ENCODE data around the gene RNU5B-1. TPM values are rescaled to one million over a fixed set of nuclear protein-coding genes. Genes with fewer than 3 reads are reported as not detected.

Gene RNU5B-1
- total RNA-seq, 1 donor from 2014 or later: 19.7 TPM

- DNase-seq (ENCODE audit: low spot score in 2 of 2, unreplicated experiment in 2 of 2): no peak
- peak overlapping the region; percentile 48 for H3K27ac Mint-ChIP-seq
- no peaks in the 10 kb centered on the region for H3K36me3 Mint-ChIP-seq
- H3K4me1 Mint-ChIP-seq: peaks cover 20% of the 10 kb centered on the region
- no peak for TF ChIP-seq CTCF (IDR thresholded peaks at IDR 0.05; ENCODE audit: unreplicated experiment)
- H3K9me3 Mint-ChIP-seq: no peaks in the 10 kb centered on the region
- no peaks in the 10 kb centered on the region for H3K27me3 Mint-ChIP-seq (ENCODE audit: low read depth)
- no peak overlapping the region for H3K4me3 Mint-ChIP-seq
Measured at GRCh38 chr15:65309882-65310418, 5.5 kb downstream of the RNU5B-1 start.

- Mint-ChIP-seq H3K9me3 (no peaks in the 10 kb centered on the region), H3K36me3 (no peaks in the 10 kb centered on the region), H3K27ac (no peak overlapping the region), H3K4me3 (no peak overlapping the region), H3K27me3 (ENCODE audit: low read depth) (no peaks in the 10 kb centered on the region), H3K4me1 (peaks cover 18% of the 10 kb centered on the region)
- no peak for DNase-seq (ENCODE audit: low spot score in 2 of 2, unreplicated experiment in 2 of 2)
- TF ChIP-seq CTCF (IDR thresholded peaks at IDR 0.05; ENCODE audit: unreplicated experiment): no peak
Measured at GRCh38 chr15:65310431-65311137, 6.1 kb downstream of the RNU5B-1 start.

GRCh38 chr15:65311760-65312159, 7.3 kb downstream of the RNU5B-1 start:
- H3K36me3 Mint-ChIP-seq: no peaks in the 10 kb centered on the region
- H3K27me3 Mint-ChIP-seq (ENCODE audit: low read depth): no peaks in the 10 kb centered on the region
- H3K4me1 Mint-ChIP-seq: peaks cover 18% of the 10 kb centered on the region
- H3K4me3 Mint-ChIP-seq: no peak overlapping the region
- no peak for DNase-seq (ENCODE audit: low spot score in 2 of 2, unreplicated experiment in 2 of 2)
- no peak overlapping the region for H3K27ac Mint-ChIP-seq
- no peaks in the 10 kb centered on the region for H3K9me3 Mint-ChIP-seq
- no peak for TF ChIP-seq CTCF (IDR thresholded peaks at IDR 0.05; ENCODE audit: unreplicated experiment)

- Mint-ChIP-seq H3K4me3 (no peak overlapping the region), H3K36me3 (no peaks in the 10 kb centered on the region), H3K9me3 (no peaks in the 10 kb centered on the region), H3K27ac (peak overlapping the region; percentile 66), H3K4me1 (peaks cover 18% of the 10 kb centered on the region), H3K27me3 (ENCODE audit: low read depth) (no peaks in the 10 kb centered on the region)
- TF ChIP-seq CTCF (IDR thresholded peaks at IDR 0.05; ENCODE audit: unreplicated experiment): no peak
- no peak for DNase-seq (ENCODE audit: low spot score in 2 of 2, unreplicated experiment in 2 of 2)
Measured at GRCh38 chr15:65312400-65312916, 8.0 kb downstream of the RNU5B-1 start.

GRCh38 chr15:65318870-65319356, 14.4 kb downstream of the RNU5B-1 start:
- no peaks in the 10 kb centered on the region for H3K36me3 Mint-ChIP-seq
- peaks cover 11% of the 10 kb centered on the region for H3K4me1 Mint-ChIP-seq
- H3K4me3 Mint-ChIP-seq: no peak overlapping the region
- peak; percentile 61 to 88 for DNase-seq (ENCODE audit: low spot score in 2 of 2, unreplicated experiment in 2 of 2)
- H3K9me3 Mint-ChIP-seq: no peaks in the 10 kb centered on the region
- peak; percentile 91 for TF ChIP-seq CTCF (IDR thresholded peaks at IDR 0.05; ENCODE audit: unreplicated experiment)
- no peak overlapping the region for H3K27ac Mint-ChIP-seq
- H3K27me3 Mint-ChIP-seq (ENCODE audit: low read depth): no peaks in the 10 kb centered on the region
